Measurements from ENCODE around the gene CSMD2. TPM values are rescaled to one million over a fixed set of nuclear protein-coding genes. Genes with fewer than 3 reads are reported as not detected.

The CSMD2 gene
- total RNA-seq, 1 donor from 2014 or later = 2.6 TPM

GRCh38 chr1:34013958-34014737 lies 150.9 kb downstream of the CSMD2 start:
- no peaks in the 10 kb centered on the region for H3K36me3 Mint-ChIP-seq
- TF ChIP-seq CTCF (IDR thresholded peaks at IDR 0.05) (peak; percentile 85), EZH2phosphoT487 (IDR thresholded peaks at IDR 0.05) (no peak), EZH2 (IDR thresholded peaks at IDR 0.05) (no peak)
- Histone ChIP-seq H4K20me1 (ENCODE audit: low read depth) (no peaks in the 10 kb centered on the region), H3K27me3 (no peaks in the 10 kb centered on the region), H3K9ac (no peak overlapping the region), H3K4me1 (peaks cover 8% of the 10 kb centered on the region), H3K4me3 (no peak overlapping the region), H3K79me2 (ENCODE audit: low read depth) (no peaks in the 10 kb centered on the region), H3K27ac (no peak overlapping the region), H3F3A (ENCODE audit: low read depth) (no peaks in the 10 kb centered on the region), H2AFZ (replicated peaks) (no peak overlapping the region), H3K4me2 (no peak overlapping the region), H3K9me3 (ENCODE audit: low read depth) (no peaks in the 10 kb centered on the region), H3K36me3 (no peaks in the 10 kb centered on the region)
- peaks cover 2% of the 10 kb centered on the region for H3K27me3 Mint-ChIP-seq (ENCODE audit: insufficient read depth, low read depth)
- H3K4me3 Mint-ChIP-seq = no peak overlapping the region
- H3K9me3 Mint-ChIP-seq = no peaks in the 10 kb centered on the region
- DNase-seq (ENCODE audit: low spot score) = peak; percentile 73
- H3K4me1 Mint-ChIP-seq = no peaks in the 10 kb centered on the region
- H3K27ac Mint-ChIP-seq = peak overlapping the region; percentile 22

GRCh38 chr1:34013136-34013535 lies 151.9 kb downstream of the CSMD2 start:
- no peaks in the 10 kb centered on the region for H3K9me3 Mint-ChIP-seq
- Histone ChIP-seq H3K27ac (no peak overlapping the region), H4K20me1 (ENCODE audit: low read depth) (no peaks in the 10 kb centered on the region), H3K4me1 (peaks cover 8% of the 10 kb centered on the region), H3K36me3 (no peaks in the 10 kb centered on the region), H3K4me3 (no peak overlapping the region), H3K4me2 (no peak overlapping the region), H3K27me3 (no peaks in the 10 kb centered on the region), H3F3A (ENCODE audit: low read depth) (no peaks in the 10 kb centered on the region), H3K79me2 (ENCODE audit: low read depth) (no peaks in the 10 kb centered on the region), H3K9me3 (ENCODE audit: low read depth) (no peaks in the 10 kb centered on the region), H2AFZ (replicated peaks) (no peak overlapping the region), H3K9ac (no peak overlapping the region)
- no peak for DNase-seq (ENCODE audit: low spot score)
- no peak overlapping the region for H3K4me3 Mint-ChIP-seq
- no peak overlapping the region for H3K27ac Mint-ChIP-seq
- H3K36me3 Mint-ChIP-seq = no peaks in the 10 kb centered on the region
- peaks cover 2% of the 10 kb centered on the region for H3K27me3 Mint-ChIP-seq (ENCODE audit: insufficient read depth, low read depth)
- no peaks in the 10 kb centered on the region for H3K4me1 Mint-ChIP-seq
- TF ChIP-seq EZH2phosphoT487 (IDR thresholded peaks at IDR 0.05) (no peak), EZH2 (IDR thresholded peaks at IDR 0.05) (no peak), CTCF (IDR thresholded peaks at IDR 0.05) (no peak)

GRCh38 chr1:34009340-34009985 lies 155.6 kb downstream of the CSMD2 start:
- no peaks in the 10 kb centered on the region for H3K36me3 Mint-ChIP-seq
- no peaks in the 10 kb centered on the region for H3K36me3 ChIP-seq
- no peaks in the 10 kb centered on the region for H3K27me3 ChIP-seq
- DNase-seq (ENCODE audit: low spot score) = no peak
- H3K4me1 ChIP-seq = peaks cover 18% of the 10 kb centered on the region
- H3F3A ChIP-seq (ENCODE audit: low read depth) = peaks cover 10% of the 10 kb centered on the region
- H3K27me3 Mint-ChIP-seq (ENCODE audit: insufficient read depth, low read depth) = peaks cover 2% of the 10 kb centered on the region
- H3K4me1 Mint-ChIP-seq = no peaks in the 10 kb centered on the region
- no peak overlapping the region for H3K4me3 ChIP-seq
- no peak overlapping the region for H3K27ac Mint-ChIP-seq
- H2AFZ ChIP-seq (replicated peaks) = no peak overlapping the region
- no peaks in the 10 kb centered on the region for H3K9me3 Mint-ChIP-seq
- no peak overlapping the region for H3K27ac ChIP-seq
- H3K79me2 ChIP-seq (ENCODE audit: low read depth) = no peaks in the 10 kb centered on the region
- TF ChIP-seq EZH2phosphoT487 (IDR thresholded peaks at IDR 0.05) (no peak), EZH2 (IDR thresholded peaks at IDR 0.05) (no peak), CTCF (IDR thresholded peaks at IDR 0.05) (no peak)
- H3K4me3 Mint-ChIP-seq = no peak overlapping the region
- H3K9ac ChIP-seq = no peak overlapping the region
- H3K4me2 ChIP-seq = no peak overlapping the region
- no peaks in the 10 kb centered on the region for H4K20me1 ChIP-seq (ENCODE audit: low read depth)
- no peaks in the 10 kb centered on the region for H3K9me3 ChIP-seq (ENCODE audit: low read depth)

Data from neural progenitor cell (in vitro differentiated cells).